CD4-positive, CD25-positive, alpha-beta regulatory T cell (primary cell): ENCODE data around the gene NEGR1. TPM values are rescaled to one million over a fixed set of nuclear protein-coding genes. Genes with fewer than 3 reads are reported as not detected.

Experiments
- ATAC-seq, 2 donors: fragments of 150-1000 bp; cut with Tn5 transposase; one replicate each; pipeline ENCODE4 v1.10.0; 2021; ENCODE audit warnings: low read depth in 2 of 2, moderate number of reproducible peaks in 2 of 2, moderate library complexity in 1 of 2
- DNase-seq, 3 donors: peaks; one replicate each; pipeline versions ENCODE4 v3.0.0 to v3.0.0-alpha.2; 2012 to 2022; ENCODE audit warnings: mixed read lengths in 1 of 3
- H3K27ac ChIP-seq: one replicate; pipeline ENCODE4 v1.7.0; 2013; ENCODE audit warnings: mild to moderate bottlenecking, low read length; ENCODE audit not compliant: insufficient read depth, poor library complexity, severe bottlenecking
- H3K27me3 ChIP-seq: one replicate; pipeline ENCODE4 v1.7.0; 2013; ENCODE audit warnings: low read length; ENCODE audit not compliant: control insufficient read depth, insufficient read depth
- H3K36me3 ChIP-seq: one replicate; pipeline ENCODE4 v1.7.0; 2013; ENCODE audit warnings: mild to moderate bottlenecking, low read length, moderate library complexity; ENCODE audit not compliant: control insufficient read depth, insufficient read depth
- H3K4me1 ChIP-seq: 2 replicates; pipeline ENCODE4 v1.7.0; 2013; ENCODE audit warnings: mild to moderate bottlenecking, low read length; ENCODE audit not compliant: insufficient read depth, control insufficient read depth, poor library complexity, severe bottlenecking
- H3K4me3 ChIP-seq: one replicate; pipeline ENCODE4 v1.7.0; 2013; ENCODE audit warnings: low read depth, mild to moderate bottlenecking, low read length, moderate library complexity
- H3K9me3 ChIP-seq, 2 experiments: 1 replicate in 1 of 2; 2 replicates in 1 of 2; pipeline ENCODE4 v1.7.0; 2013; ENCODE audit warnings: low read length in 2 of 2, mild to moderate bottlenecking in 1 of 2, moderate library complexity in 1 of 2; ENCODE audit not compliant: control insufficient read depth in 2 of 2
- H3K27ac Mint-ChIP-seq, 3 donors: one replicate each; pipeline ENCODE4 v1.8.0; 2020 to 2022; ENCODE audit warnings: mild to moderate bottlenecking in 3 of 3, mixed read lengths in 3 of 3, moderate library complexity in 2 of 3
- H3K27me3 Mint-ChIP-seq: one replicate; pipeline ENCODE4 v1.8.0; 2022; ENCODE audit warnings: mild to moderate bottlenecking, mixed read lengths
- H3K36me3 Mint-ChIP-seq: one replicate; pipeline ENCODE4 v1.8.0; 2020; ENCODE audit warnings: mixed read lengths
- H3K4me1 Mint-ChIP-seq, 4 donors: one replicate each; pipeline ENCODE4 v1.8.0; 2020 to 2022; ENCODE audit warnings: mixed read lengths in 4 of 4, mild to moderate bottlenecking in 1 of 4
- H3K4me3 Mint-ChIP-seq, 4 donors: one replicate each; pipeline ENCODE4 v1.8.0; 2020 to 2022; ENCODE audit warnings: mild to moderate bottlenecking in 4 of 4, mixed read lengths in 4 of 4, moderate library complexity in 3 of 4
- H3K9me3 Mint-ChIP-seq, 7 donors: one replicate each; pipeline ENCODE4 v1.8.0; 2020 to 2022; ENCODE audit warnings: mixed read lengths in 7 of 7, mild to moderate bottlenecking in 3 of 7, moderate library complexity in 2 of 7
- polyA plus RNA-seq, 4 donors: library from polyadenylated mRNA; unstranded; fragments of 300-500 nt; fragmentation: Illumina TruSeq; gene quantifications; one replicate each; pipeline ENCODE4 v1.2.3, GENCODE V29; 2021
- total RNA-seq: library from RNA; stranded (reverse); gene quantifications from one replicate; pipeline ENCODE4 v1.2.3, GENCODE V29; 2022

NEGR1 gene
- total and polyA plus RNA-seq, 5 donors from 2014 or later, result not detected

DNA sequence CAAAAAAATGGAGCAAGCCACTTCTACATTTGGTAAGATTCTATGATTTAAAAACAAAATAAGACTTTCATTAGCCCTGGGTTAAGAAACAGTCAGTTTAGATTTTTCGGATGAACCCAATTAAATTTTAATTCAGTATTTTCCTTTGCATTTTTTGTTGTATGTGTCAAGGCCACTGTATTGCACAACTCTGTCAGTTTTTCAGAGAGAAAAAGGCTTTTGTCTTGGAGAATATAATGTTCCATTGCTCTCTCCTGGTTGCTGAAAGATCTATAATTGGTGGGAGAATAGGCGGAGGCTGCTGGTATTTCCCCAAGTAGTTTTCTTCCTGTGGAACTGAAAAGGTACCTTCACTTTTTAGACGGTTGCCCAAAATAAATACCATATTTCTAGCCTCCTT is 84.6 kb downstream of the NEGR1 start:
- Mint-ChIP-seq H3K4me1 (no peaks in the 10 kb centered on the region), H3K27me3 (no peaks in the 10 kb centered on the region), H3K9me3 (peaks cover 0 to 13% (median 3%) of the 10 kb centered on the region in 7 donors), H3K4me3 (no peak overlapping the region), H3K27ac (no peak overlapping the region), H3K36me3 (no peaks in the 10 kb centered on the region)
- no peak overlapping the region for H3K4me3 ChIP-seq
- DNase-seq (no peak), ATAC-seq (no peak)
- no peak overlapping the region for H3K27ac ChIP-seq
- H3K9me3 ChIP-seq, result peaks cover 0 to 3% of the 10 kb centered on the region in 2 experiments
- no peaks in the 10 kb centered on the region for H3K36me3 ChIP-seq
- H3K27me3 ChIP-seq, result no peaks in the 10 kb centered on the region
- H3K4me1 ChIP-seq, result no peaks in the 10 kb centered on the region

GRCh38 chr1:72186733-72187307 is 95.5 kb downstream of the NEGR1 start:
- H3K36me3 ChIP-seq, result no peaks in the 10 kb centered on the region
- H3K36me3 Mint-ChIP-seq, result no peaks in the 10 kb centered on the region
- no peak overlapping the region for H3K27ac Mint-ChIP-seq
- H3K9me3 Mint-ChIP-seq, result peaks cover 0 to 10% (median 0%) of the 10 kb centered on the region in 7 donors
- H3K4me3 ChIP-seq, result no peak overlapping the region
- H3K27me3 Mint-ChIP-seq, result no peaks in the 10 kb centered on the region
- peaks cover 0 to under 1% of the 10 kb centered on the region in 2 experiments for H3K9me3 ChIP-seq
- no peak overlapping the region for H3K4me3 Mint-ChIP-seq
- no peaks in the 10 kb centered on the region for H3K4me1 ChIP-seq
- no peaks in the 10 kb centered on the region for H3K4me1 Mint-ChIP-seq
- H3K27ac ChIP-seq, result no peak overlapping the region
- ATAC-seq (no peak), DNase-seq (no peak)
- no peaks in the 10 kb centered on the region for H3K27me3 ChIP-seq

DNA sequence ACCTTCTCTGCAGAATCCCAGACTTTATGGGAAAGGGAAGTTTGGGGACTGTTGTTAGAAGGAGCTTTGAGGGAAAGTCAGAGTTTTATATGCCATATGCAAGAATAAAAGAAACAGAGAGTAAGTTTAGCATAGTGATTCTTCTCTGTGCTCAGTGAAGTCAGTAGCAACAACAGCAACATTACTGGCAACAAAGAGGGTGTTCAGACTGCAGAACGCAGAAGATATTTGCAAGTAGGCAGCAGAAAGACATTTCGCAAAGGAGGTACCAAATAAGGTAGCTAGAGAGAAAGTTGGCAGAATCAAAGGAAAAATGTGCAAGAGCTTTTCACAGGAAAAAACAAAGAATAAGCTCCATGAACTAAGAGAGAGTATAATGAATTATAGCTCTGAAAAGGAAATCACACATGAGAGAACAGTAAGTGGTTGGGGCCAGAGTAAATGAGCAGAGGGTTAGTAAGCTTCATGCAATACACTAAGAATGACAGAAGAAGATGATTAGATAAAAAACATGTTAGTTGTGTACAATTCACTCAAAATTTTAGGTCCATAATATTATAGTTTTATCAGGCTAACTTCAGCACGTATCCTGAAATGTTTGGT is 98.1 kb downstream of the NEGR1 start:
- Mint-ChIP-seq H3K27me3 (no peaks in the 10 kb centered on the region), H3K27ac (no peak overlapping the region), H3K9me3 (peaks cover 0 to 8% (median 0%) of the 10 kb centered on the region in 7 donors), H3K4me3 (no peak overlapping the region), H3K36me3 (no peaks in the 10 kb centered on the region), H3K4me1 (no peaks in the 10 kb centered on the region)
- Histone ChIP-seq H3K4me3 (no peak overlapping the region), H3K27ac (no peak overlapping the region), H3K36me3 (no peaks in the 10 kb centered on the region), H3K27me3 (no peaks in the 10 kb centered on the region), H3K4me1 (no peaks in the 10 kb centered on the region), H3K9me3 (peaks cover 0 to 4% of the 10 kb centered on the region in 2 experiments)
- DNase-seq (no peak), ATAC-seq (no peak)

DNA sequence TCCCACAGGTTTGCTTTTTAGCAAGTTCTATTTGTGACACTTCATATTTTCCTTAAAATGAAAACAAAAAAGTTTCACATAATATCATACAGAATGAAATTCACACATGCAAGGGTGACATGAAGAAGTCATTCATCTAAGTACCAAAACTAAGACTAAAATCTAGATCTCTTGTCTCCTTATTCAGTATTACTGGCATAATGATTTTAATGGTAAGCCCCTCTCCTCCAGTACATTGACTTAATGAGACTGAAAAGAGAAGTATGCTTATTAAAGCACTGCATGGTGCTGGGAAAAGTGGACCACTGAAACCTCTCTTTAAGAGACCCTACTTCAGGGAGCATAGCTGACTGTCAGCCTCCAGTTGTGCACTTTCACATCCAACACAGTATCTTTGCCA is 99.5 kb downstream of the NEGR1 start:
- H3K27me3 ChIP-seq, result no peaks in the 10 kb centered on the region
- Mint-ChIP-seq H3K4me1 (no peaks in the 10 kb centered on the region), H3K27me3 (no peaks in the 10 kb centered on the region), H3K36me3 (no peaks in the 10 kb centered on the region), H3K27ac (no peak overlapping the region), H3K9me3 (peaks cover 0 to 11% (median 2%) of the 10 kb centered on the region in 7 donors), H3K4me3 (no peak overlapping the region)
- DNase-seq (no peak), ATAC-seq (no peak)
- no peaks in the 10 kb centered on the region for H3K4me1 ChIP-seq
- no peak overlapping the region for H3K4me3 ChIP-seq
- no peak overlapping the region for H3K27ac ChIP-seq
- H3K36me3 ChIP-seq, result no peaks in the 10 kb centered on the region
- peaks cover 0 to 4% of the 10 kb centered on the region in 2 experiments for H3K9me3 ChIP-seq

DNA sequence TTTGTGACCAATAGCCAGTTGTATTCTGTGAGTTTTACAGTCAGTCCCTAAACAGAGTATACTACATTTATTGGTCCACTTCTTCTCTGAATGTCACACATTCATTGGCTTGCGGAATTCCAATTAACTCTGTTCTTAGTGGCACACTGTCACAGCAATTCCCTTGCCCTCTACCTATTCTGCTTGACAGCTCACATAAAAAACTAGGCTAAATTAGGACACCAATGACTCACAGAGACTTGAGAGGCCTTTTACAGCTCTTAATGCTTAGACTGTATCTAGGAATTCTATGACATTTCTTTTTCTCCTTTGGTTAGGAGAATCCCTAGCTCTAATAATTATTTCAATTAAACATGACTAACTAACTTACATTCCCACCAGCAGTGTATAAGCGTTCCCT is 104.1 kb downstream of the NEGR1 start:
- no peaks in the 10 kb centered on the region for H3K36me3 ChIP-seq
- Mint-ChIP-seq H3K27me3 (no peaks in the 10 kb centered on the region), H3K9me3 (peaks cover 0 to 21% (median 4%) of the 10 kb centered on the region in 7 donors), H3K36me3 (no peaks in the 10 kb centered on the region), H3K27ac (no peak overlapping the region), H3K4me3 (no peak overlapping the region), H3K4me1 (no peaks in the 10 kb centered on the region)
- H3K27me3 ChIP-seq, result no peaks in the 10 kb centered on the region
- no peak overlapping the region for H3K4me3 ChIP-seq
- DNase-seq (no peak), ATAC-seq (no peak)
- H3K4me1 ChIP-seq, result no peaks in the 10 kb centered on the region
- H3K9me3 ChIP-seq, result peaks cover 4% of the 10 kb centered on the region in 2 experiments
- no peak overlapping the region for H3K27ac ChIP-seq

- H3K4me3 Mint-ChIP-seq, result no peak overlapping the region
- Histone ChIP-seq H3K27ac (no peak overlapping the region), H3K36me3 (no peaks in the 10 kb centered on the region), H3K4me1 (no peaks in the 10 kb centered on the region), H3K27me3 (no peaks in the 10 kb centered on the region), H3K4me3 (no peak overlapping the region), H3K9me3 (peaks cover 4% of the 10 kb centered on the region in 2 experiments)
- no peaks in the 10 kb centered on the region for H3K27me3 Mint-ChIP-seq
- DNase-seq (no peak), ATAC-seq (no peak)
- H3K27ac Mint-ChIP-seq, result no peak overlapping the region
- no peaks in the 10 kb centered on the region for H3K4me1 Mint-ChIP-seq
- H3K36me3 Mint-ChIP-seq, result no peaks in the 10 kb centered on the region
- peaks cover 0 to 21% (median 4%) of the 10 kb centered on the region in 7 donors for H3K9me3 Mint-ChIP-seq
These were observed 104.6 kb downstream of the NEGR1 start for GRCh38 chr1:72177711-72178110.

DNA sequence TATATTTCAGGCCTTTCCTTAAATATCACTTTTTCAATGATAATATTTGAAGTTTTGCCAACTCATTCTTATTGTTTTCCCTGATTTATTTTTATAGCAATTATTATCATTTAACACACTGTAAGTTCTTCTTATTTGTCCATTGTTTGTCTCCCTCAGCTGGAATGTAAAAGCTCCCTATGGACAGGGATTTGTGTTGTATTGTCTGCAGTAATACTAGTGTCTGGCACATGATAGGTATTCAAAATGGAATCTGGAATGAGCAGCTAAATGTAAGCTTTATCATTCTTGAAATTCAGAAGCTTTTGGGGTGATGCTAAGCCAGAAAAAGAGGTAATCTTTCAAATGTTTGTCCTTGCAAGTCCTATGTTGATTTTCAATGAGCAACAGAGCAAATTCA is 112.1 kb downstream of the NEGR1 start:
- no peak overlapping the region for H3K27ac Mint-ChIP-seq
- no peaks in the 10 kb centered on the region for H3K36me3 Mint-ChIP-seq
- H3K27me3 ChIP-seq, result no peaks in the 10 kb centered on the region
- H3K4me3 ChIP-seq, result no peak overlapping the region
- H3K4me3 Mint-ChIP-seq, result no peak overlapping the region
- H3K27me3 Mint-ChIP-seq, result no peaks in the 10 kb centered on the region
- peaks cover 0 to 8% (median 4%) of the 10 kb centered on the region in 7 donors for H3K9me3 Mint-ChIP-seq
- no peaks in the 10 kb centered on the region for H3K36me3 ChIP-seq
- no peak overlapping the region for H3K27ac ChIP-seq
- H3K4me1 ChIP-seq, result no peaks in the 10 kb centered on the region
- DNase-seq (no peak), ATAC-seq (no peak)
- no peaks in the 10 kb centered on the region for H3K4me1 Mint-ChIP-seq
- H3K9me3 ChIP-seq, result no peaks in the 10 kb centered on the region

DNA sequence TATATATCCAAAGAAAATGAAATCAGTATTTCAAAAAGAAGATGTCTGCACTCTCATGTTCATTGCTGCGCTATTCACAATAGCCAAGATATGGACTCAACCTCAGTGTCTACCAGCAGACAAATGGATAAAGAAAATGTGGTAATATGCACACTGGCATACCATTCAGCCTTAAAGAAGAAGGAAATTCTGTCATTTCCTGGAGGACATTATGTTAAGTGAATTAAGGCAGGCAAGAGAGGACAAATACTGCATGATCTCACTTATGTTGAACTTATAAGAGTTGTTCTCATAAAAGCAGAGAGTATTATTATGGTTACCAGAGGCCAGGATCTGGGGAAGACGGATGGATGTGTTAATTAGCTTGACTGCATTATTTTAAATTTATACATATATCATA is 115.9 kb downstream of the NEGR1 start:
- Histone ChIP-seq H3K9me3 (no peaks in the 10 kb centered on the region), H3K4me3 (no peak overlapping the region), H3K36me3 (no peaks in the 10 kb centered on the region), H3K27ac (no peak overlapping the region), H3K27me3 (no peaks in the 10 kb centered on the region), H3K4me1 (no peaks in the 10 kb centered on the region)
- Mint-ChIP-seq H3K9me3 (peaks cover 0 to 4% (median 0%) of the 10 kb centered on the region in 7 donors), H3K27me3 (no peaks in the 10 kb centered on the region), H3K27ac (no peak overlapping the region), H3K4me1 (no peaks in the 10 kb centered on the region), H3K36me3 (no peaks in the 10 kb centered on the region), H3K4me3 (no peak overlapping the region)
- no peak for DNase-seq
- ATAC-seq, result no peak
